ENCODE data around the gene RASGRF1. TPM values are rescaled to one million over a fixed set of nuclear protein-coding genes. Genes with fewer than 3 reads are reported as not detected.

Gene RASGRF1
- total RNA-seq, 2 experiments from 2014 or later: not detected

DNA sequence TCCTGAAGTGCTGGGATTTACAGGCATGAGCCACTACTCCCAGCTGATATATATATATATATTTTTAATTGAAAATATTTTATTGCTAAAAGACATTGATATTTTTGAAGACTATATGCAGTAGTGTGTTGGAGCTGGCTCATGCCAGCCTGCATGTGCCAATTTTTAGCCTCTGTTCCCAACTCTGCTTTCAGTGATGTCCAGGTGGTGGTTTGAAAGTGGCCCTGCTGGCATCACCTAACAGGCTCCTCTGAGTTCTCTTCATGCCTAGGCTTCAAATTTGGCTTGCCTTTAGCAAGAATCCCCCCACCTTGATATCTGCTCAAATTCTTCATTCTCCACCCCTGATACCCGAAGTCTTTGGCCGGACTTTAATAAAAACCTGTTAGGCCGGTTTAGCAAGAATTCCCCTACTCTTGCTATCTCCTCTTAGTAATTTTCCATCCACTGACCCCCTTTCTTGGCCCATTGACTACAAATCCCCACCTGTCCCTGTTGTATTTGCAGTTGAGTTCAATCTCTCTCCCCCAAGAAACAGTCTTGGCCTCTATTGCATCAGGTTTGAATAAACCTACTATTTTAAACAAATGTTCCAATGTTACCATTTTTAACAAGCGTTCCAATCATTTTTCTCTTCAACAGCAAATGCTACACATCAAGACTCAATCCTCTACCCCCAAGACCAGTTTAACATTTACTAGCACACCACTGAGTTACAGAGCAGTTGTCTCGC, 121.9 kb downstream of the RASGRF1 start:
- DNase-seq (no peak), ATAC-seq (ENCODE audit: poor library complexity) (no peak)
- Mint-ChIP-seq H3K27me3 (no peaks in the 10 kb centered on the region), H3K4me1 (ENCODE audit: low read depth) (no peaks in the 10 kb centered on the region), H3K27ac (no peak overlapping the region), H3K36me3 (ENCODE audit: low read depth) (no peaks in the 10 kb centered on the region), H3K4me3 (no peak overlapping the region), H3K9me3 (no peaks in the 10 kb centered on the region)
- Histone ChIP-seq H3K27ac (ENCODE audit: low read depth in 1 of 2, low read length in 2 of 2) (no peak overlapping the region), H3K9me3 (ENCODE audit: control insufficient read depth in 1 of 2, insufficient read depth in 1 of 2, low read length in 2 of 2) (no peaks in the 10 kb centered on the region), H3K27me3 (ENCODE audit: control insufficient read depth in 1 of 2, insufficient read depth in 2 of 2, low read length in 2 of 2) (no peaks in the 10 kb centered on the region), H3K36me3 (ENCODE audit: insufficient read depth, low read length) (no peaks in the 10 kb centered on the region), H3K4me3 (ENCODE audit: low read length) (no peak overlapping the region), H3K4me1 (ENCODE audit: insufficient read depth, low read length) (no peaks in the 10 kb centered on the region)
- intact Hi-C loops (cut with DNase I, micrococcal nuclease): no loop called here
- ChIA-PET CTCF (no interaction called here), POLR2A (no interaction called here)
- TF ChIP-seq, protein P1, sequence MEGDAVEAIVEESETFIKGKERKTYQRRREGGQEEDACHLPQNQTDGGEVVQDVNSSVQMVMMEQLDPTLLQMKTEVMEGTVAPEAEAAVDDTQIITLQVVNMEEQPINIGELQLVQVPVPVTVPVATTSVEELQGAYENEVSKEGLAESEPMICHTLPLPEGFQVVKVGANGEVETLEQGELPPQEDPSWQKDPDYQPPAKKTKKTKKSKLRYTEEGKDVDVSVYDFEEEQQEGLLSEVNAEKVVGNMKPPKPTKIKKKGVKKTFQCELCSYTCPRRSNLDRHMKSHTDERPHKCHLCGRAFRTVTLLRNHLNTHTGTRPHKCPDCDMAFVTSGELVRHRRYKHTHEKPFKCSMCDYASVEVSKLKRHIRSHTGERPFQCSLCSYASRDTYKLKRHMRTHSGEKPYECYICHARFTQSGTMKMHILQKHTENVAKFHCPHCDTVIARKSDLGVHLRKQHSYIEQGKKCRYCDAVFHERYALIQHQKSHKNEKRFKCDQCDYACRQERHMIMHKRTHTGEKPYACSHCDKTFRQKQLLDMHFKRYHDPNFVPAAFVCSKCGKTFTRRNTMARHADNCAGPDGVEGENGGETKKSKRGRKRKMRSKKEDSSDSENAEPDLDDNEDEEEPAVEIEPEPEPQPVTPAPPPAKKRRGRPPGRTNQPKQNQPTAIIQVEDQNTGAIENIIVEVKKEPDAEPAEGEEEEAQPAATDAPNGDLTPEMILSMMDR (IDR thresholded peaks at IDR 0.05): no peak

DNA sequence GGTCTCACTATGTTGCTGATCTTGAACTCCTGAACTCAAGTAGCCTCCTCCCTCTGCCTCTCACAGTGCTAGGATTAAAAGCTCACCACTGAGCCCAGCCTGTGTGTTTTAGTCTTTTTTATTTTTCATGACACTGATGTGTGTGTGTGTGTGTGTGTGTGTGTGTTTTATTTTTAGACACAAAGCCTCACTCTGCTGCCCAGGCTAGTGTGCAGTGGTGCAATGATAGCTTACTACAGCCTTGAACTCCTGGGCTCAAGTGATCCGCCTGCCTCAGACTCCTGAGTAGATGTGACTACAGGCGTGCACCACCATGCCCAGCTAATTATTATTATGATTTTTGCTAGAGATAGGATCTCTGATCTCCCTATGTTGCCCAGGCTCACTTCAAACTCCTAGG, 122.5 kb downstream of the RASGRF1 start:
- POLR2A ChIA-PET: no interaction called here
- intact Hi-C loops (cut with DNase I, micrococcal nuclease): no loop called here

DNA sequence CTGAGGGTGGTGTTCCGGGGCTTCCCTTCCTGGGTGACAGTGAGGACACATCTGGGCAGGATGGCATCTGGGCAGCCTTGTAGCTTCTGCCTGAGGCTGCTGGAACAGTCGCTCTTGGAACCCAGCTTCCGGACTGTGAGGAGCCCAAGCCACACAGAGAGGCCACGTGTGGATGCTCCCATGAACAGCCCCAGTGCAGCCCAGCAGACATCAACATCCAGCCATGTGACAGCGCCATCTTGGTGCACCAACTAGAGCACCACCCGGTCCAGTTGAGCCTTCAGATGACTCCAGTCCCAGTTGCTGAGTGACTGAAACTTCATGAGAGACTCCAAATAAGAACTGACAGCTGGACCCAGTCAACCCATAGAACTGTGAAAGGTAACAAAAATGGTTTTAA, 130.3 kb downstream of the RASGRF1 start:
- Mint-ChIP-seq H3K4me3 (no peak overlapping the region), H3K36me3 (ENCODE audit: low read depth) (no peaks in the 10 kb centered on the region), H3K27ac (no peak overlapping the region), H3K9me3 (no peaks in the 10 kb centered on the region), H3K4me1 (ENCODE audit: low read depth) (no peaks in the 10 kb centered on the region), H3K27me3 (no peaks in the 10 kb centered on the region)
- ChIA-PET CTCF (no interaction called here), POLR2A (no interaction called here)
- TF ChIP-seq, protein P1 (IDR thresholded peaks at IDR 0.05): no peak
- H3K27me3 ChIP-seq (ENCODE audit: control insufficient read depth in 1 of 2, insufficient read depth in 2 of 2, low read length in 2 of 2): no peaks in the 10 kb centered on the region
- intact Hi-C loops (cut with DNase I, micrococcal nuclease): loop anchor here in 1 of 2 experiments (5.0 kb wide), 1 partner anchor 807 kb away; no protein-coding TSS in a partner anchor
- H3K4me1 ChIP-seq (ENCODE audit: insufficient read depth, low read length): no peaks in the 10 kb centered on the region
- no peaks in the 10 kb centered on the region for H3K36me3 ChIP-seq (ENCODE audit: insufficient read depth, low read length)
- H3K9me3 ChIP-seq (ENCODE audit: control insufficient read depth in 1 of 2, insufficient read depth in 1 of 2, low read length in 2 of 2): peaks cover 0 to 4% of the 10 kb centered on the region in 2 experiments
- DNase-seq (no peak), ATAC-seq (ENCODE audit: poor library complexity) (no peak)
- H3K27ac ChIP-seq (ENCODE audit: low read depth in 1 of 2, low read length in 2 of 2): no peak overlapping the region
- H3K4me3 ChIP-seq (ENCODE audit: low read length): no peak overlapping the region

More for the DNA sequence above, 122.5 kb downstream of the RASGRF1 start:
- no peaks in the 10 kb centered on the region for H3K36me3 Mint-ChIP-seq (ENCODE audit: low read depth)
- H3K27me3 Mint-ChIP-seq: no peaks in the 10 kb centered on the region
- CTCF ChIA-PET: no interaction called here
- ATAC-seq (ENCODE audit: poor library complexity): no peak
- H3K9me3 Mint-ChIP-seq: no peaks in the 10 kb centered on the region
- Histone ChIP-seq H3K4me3 (ENCODE audit: low read length) (no peak overlapping the region), H3K27ac (ENCODE audit: low read depth in 1 of 2, low read length in 2 of 2) (no peak overlapping the region), H3K36me3 (ENCODE audit: insufficient read depth, low read length) (no peaks in the 10 kb centered on the region), H3K4me1 (ENCODE audit: insufficient read depth, low read length) (no peaks in the 10 kb centered on the region), H3K9me3 (ENCODE audit: control insufficient read depth in 1 of 2, insufficient read depth in 1 of 2, low read length in 2 of 2) (no peaks in the 10 kb centered on the region), H3K27me3 (ENCODE audit: control insufficient read depth in 1 of 2, insufficient read depth in 2 of 2, low read length in 2 of 2) (no peaks in the 10 kb centered on the region)
- DNase-seq: no peak
- H3K4me1 Mint-ChIP-seq (ENCODE audit: low read depth): no peaks in the 10 kb centered on the region
- H3K27ac Mint-ChIP-seq: no peak overlapping the region
- no peak overlapping the region for H3K4me3 Mint-ChIP-seq
- TF ChIP-seq, protein P1 (IDR thresholded peaks at IDR 0.05): no peak
